ENCODE measurements around the gene CXCR6. TPM values are rescaled to one million over a fixed set of nuclear protein-coding genes. Genes with fewer than 3 reads are reported as not detected.

The CXCR6 gene
- total RNA-seq, 1 donor from 2014 or later: not detected

- peaks cover 8% of the 10 kb centered on the region for H3K36me3 ChIP-seq
Measured at GRCh38 chr3:45955017-45955647, 11.9 kb downstream of the CXCR6 start.

GRCh38 chr3:45955706-45956105 lies 12.4 kb downstream of the CXCR6 start:
- Histone ChIP-seq H3K79me2 (ENCODE audit: low read depth) (no peaks in the 10 kb centered on the region), H3K4me2 (no peak overlapping the region), H3F3A (ENCODE audit: low read depth) (no peaks in the 10 kb centered on the region), H3K4me1 (no peaks in the 10 kb centered on the region), H3K36me3 (peaks cover 8% of the 10 kb centered on the region), H3K9me3 (ENCODE audit: low read depth) (no peaks in the 10 kb centered on the region), H4K20me1 (ENCODE audit: low read depth) (no peaks in the 10 kb centered on the region), H3K9ac (no peak overlapping the region), H3K27ac (no peak overlapping the region), H3K27me3 (no peaks in the 10 kb centered on the region), H2AFZ (replicated peaks) (no peak overlapping the region), H3K4me3 (no peak overlapping the region)
- peaks cover 2% of the 10 kb centered on the region for H3K27me3 Mint-ChIP-seq (ENCODE audit: insufficient read depth, low read depth)
- H3K4me3 Mint-ChIP-seq: no peak overlapping the region
- peaks cover 27% of the 10 kb centered on the region for H3K36me3 Mint-ChIP-seq
- H3K9me3 Mint-ChIP-seq: no peaks in the 10 kb centered on the region
- H3K4me1 Mint-ChIP-seq: no peaks in the 10 kb centered on the region
- H3K27ac Mint-ChIP-seq: no peak overlapping the region
- DNase-seq (ENCODE audit: low spot score): no peak
- TF ChIP-seq, protein P1, sequence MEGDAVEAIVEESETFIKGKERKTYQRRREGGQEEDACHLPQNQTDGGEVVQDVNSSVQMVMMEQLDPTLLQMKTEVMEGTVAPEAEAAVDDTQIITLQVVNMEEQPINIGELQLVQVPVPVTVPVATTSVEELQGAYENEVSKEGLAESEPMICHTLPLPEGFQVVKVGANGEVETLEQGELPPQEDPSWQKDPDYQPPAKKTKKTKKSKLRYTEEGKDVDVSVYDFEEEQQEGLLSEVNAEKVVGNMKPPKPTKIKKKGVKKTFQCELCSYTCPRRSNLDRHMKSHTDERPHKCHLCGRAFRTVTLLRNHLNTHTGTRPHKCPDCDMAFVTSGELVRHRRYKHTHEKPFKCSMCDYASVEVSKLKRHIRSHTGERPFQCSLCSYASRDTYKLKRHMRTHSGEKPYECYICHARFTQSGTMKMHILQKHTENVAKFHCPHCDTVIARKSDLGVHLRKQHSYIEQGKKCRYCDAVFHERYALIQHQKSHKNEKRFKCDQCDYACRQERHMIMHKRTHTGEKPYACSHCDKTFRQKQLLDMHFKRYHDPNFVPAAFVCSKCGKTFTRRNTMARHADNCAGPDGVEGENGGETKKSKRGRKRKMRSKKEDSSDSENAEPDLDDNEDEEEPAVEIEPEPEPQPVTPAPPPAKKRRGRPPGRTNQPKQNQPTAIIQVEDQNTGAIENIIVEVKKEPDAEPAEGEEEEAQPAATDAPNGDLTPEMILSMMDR (IDR thresholded peaks at IDR 0.05): no peak
- TF ChIP-seq EZH2 (IDR thresholded peaks at IDR 0.05) (no peak), EZH2phosphoT487 (IDR thresholded peaks at IDR 0.05) (no peak)

More at GRCh38 chr3:45955017-45955647, 11.9 kb downstream of the CXCR6 start:
- Histone ChIP-seq H3K4me3 (no peak overlapping the region), H3K27me3 (no peaks in the 10 kb centered on the region), H3K27ac (no peak overlapping the region), H3F3A (ENCODE audit: low read depth) (no peaks in the 10 kb centered on the region), H4K20me1 (ENCODE audit: low read depth) (no peaks in the 10 kb centered on the region), H3K4me1 (no peaks in the 10 kb centered on the region), H3K79me2 (ENCODE audit: low read depth) (no peaks in the 10 kb centered on the region), H3K9me3 (ENCODE audit: low read depth) (no peaks in the 10 kb centered on the region), H3K4me2 (no peak overlapping the region), H3K9ac (no peak overlapping the region), H2AFZ (replicated peaks) (no peak overlapping the region)
- no peak for DNase-seq (ENCODE audit: low spot score)
- Mint-ChIP-seq H3K27me3 (ENCODE audit: insufficient read depth, low read depth) (peaks cover 2% of the 10 kb centered on the region), H3K27ac (no peak overlapping the region), H3K9me3 (no peaks in the 10 kb centered on the region), H3K4me1 (no peaks in the 10 kb centered on the region), H3K36me3 (peaks cover 26% of the 10 kb centered on the region), H3K4me3 (no peak overlapping the region)
- TF ChIP-seq, protein P1 (IDR thresholded peaks at IDR 0.05): no peak
- TF ChIP-seq EZH2phosphoT487 (IDR thresholded peaks at IDR 0.05) (no peak), EZH2 (IDR thresholded peaks at IDR 0.05) (no peak)

DNA sequence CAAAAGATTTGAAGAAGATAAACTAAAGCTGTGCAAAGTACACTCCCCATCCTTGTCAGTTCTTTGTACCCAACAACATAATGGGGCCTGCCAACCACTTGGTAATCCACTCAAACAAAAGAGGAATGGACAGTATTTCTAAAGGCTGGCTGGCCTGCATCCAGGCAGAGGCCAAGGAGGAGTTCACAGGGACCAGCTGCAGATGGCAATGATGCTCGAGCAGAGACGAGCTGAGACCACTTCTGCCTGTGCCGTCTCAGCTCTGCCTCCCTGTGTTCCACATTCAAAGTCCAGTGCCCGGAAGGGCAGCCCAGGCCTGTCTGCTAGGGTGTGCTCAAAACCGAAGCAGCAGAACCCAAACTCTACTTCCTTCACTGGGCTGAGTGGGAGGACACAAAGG lies 14.3 kb downstream of the CXCR6 start:
- no peak overlapping the region for H2AFZ ChIP-seq (replicated peaks)
- H3K79me2 ChIP-seq (ENCODE audit: low read depth): no peaks in the 10 kb centered on the region
- H3K36me3 Mint-ChIP-seq: peaks cover 31% of the 10 kb centered on the region
- DNase-seq (ENCODE audit: low spot score): peak; percentile 10
- H3K27me3 Mint-ChIP-seq (ENCODE audit: insufficient read depth, low read depth): no peaks in the 10 kb centered on the region
- no peaks in the 10 kb centered on the region for H3K9me3 ChIP-seq (ENCODE audit: low read depth)
- no peaks in the 10 kb centered on the region for H4K20me1 ChIP-seq (ENCODE audit: low read depth)
- no peak overlapping the region for H3K4me2 ChIP-seq
- H3K27ac Mint-ChIP-seq: no peak overlapping the region
- TF ChIP-seq EZH2phosphoT487 (IDR thresholded peaks at IDR 0.05): no peak
- no peak for TF ChIP-seq EZH2 (IDR thresholded peaks at IDR 0.05)
- TF ChIP-seq, protein P1 (IDR thresholded peaks at IDR 0.05): no peak
- no peaks in the 10 kb centered on the region for H3K9me3 Mint-ChIP-seq
- H3F3A ChIP-seq (ENCODE audit: low read depth): no peaks in the 10 kb centered on the region
- no peaks in the 10 kb centered on the region for H3K4me1 ChIP-seq
- H3K4me3 ChIP-seq: no peak overlapping the region
- no peak overlapping the region for H3K9ac ChIP-seq
- H3K27ac ChIP-seq: no peak overlapping the region
- H3K4me3 Mint-ChIP-seq: no peak overlapping the region
- H3K36me3 ChIP-seq: peaks cover 11% of the 10 kb centered on the region
- H3K27me3 ChIP-seq: no peaks in the 10 kb centered on the region
- no peaks in the 10 kb centered on the region for H3K4me1 Mint-ChIP-seq
